ENCODE measurements around the gene FAM90A26. TPM values are rescaled to one million over a fixed set of nuclear protein-coding genes. Genes with fewer than 3 reads are reported as not detected.
A peak's percentile ranks its signal among the peaks of the same experiment; 100 is the strongest.
"Not testable (repeated sequence)": the region's sequence is repeated elsewhere in the genome, so short reads cannot be mapped to it uniquely, and the experiment has no call there.

FAM90A26 gene
- total RNA-seq, 4 donors from 2014 or later: not detected

DNA sequence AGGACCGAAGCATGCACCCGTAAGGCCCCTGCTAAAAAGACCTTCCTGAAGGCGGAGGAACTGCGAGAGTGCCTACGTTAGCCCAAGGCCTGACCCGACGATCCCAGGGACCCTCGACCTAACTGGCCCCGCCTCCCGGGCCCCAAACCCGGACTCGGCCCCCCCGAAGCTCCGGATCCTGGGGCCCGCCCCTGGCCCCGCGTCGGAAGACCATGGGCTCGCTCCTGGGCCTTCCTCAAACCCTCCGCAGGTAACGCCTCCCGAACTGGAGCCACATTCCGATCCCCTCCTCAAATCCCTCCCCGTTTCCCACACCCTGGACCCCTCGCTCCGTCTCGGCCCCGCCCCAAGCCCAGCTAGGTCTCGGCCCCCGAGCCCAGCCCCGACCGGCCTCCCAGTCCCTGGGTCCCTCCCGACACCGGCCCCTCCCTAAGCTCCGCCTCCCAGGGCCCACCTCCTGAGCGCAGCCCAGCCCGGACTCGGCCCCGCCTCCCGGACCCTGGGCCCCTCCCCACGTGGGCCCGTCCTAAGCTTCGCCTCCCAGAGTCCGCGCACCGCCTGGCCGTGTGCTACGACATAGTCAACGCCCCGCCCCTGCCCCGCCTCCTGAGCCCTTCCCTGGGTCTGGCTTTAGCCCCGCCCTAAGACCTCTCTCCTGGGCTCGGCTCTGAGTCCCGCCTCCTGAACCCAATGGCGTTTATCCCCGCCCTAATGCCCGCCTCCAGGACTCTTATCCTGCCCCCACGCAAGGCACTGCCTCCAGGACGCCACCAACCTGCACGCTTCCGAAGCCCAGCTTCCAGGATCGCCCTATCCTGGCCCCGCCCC, 17.8 kb upstream of the FAM90A26 start:
- 0 to 2% methylated on average over 1 to 42 of the region's 63 CpGs for WGBS, 2 donors (ENCODE audit: low coverage in 1 of 2)
- H3K9me3 ChIP-seq; H3K27me3 ChIP-seq; intact Hi-C loops (cut with DNase I; ENCODE audit: low total_unique reads); in situ Hi-C loops (cut with MboI; ENCODE audit: low pct_ligation_motif_present in 1 of 4, low pct_unique_long_range_greater_than_20kb in 1 of 4, low sequenced_read_pairs in 3 of 4); H3K36me3 ChIP-seq: not testable (repeated sequence)
- DNase-seq: peak; percentile 99
- H3K27ac ChIP-seq: peak overlapping the region; percentile 94 to 99 (median 96)
- H3K4me1 ChIP-seq: peaks cover 0 to 10% (median 3%) of the 10 kb centered on the region in 4 donors
- TF ChIP-seq POLR2AphosphoS5 (IDR thresholded peaks at IDR 0.05) (peak in 1 of 3 donors; percentile 52), POLR2A (IDR thresholded peaks at IDR 0.05) (peak; percentile 78)
- H3K4me3 ChIP-seq: peak overlapping the region; percentile 44 to 97 (median 82)

DNA sequence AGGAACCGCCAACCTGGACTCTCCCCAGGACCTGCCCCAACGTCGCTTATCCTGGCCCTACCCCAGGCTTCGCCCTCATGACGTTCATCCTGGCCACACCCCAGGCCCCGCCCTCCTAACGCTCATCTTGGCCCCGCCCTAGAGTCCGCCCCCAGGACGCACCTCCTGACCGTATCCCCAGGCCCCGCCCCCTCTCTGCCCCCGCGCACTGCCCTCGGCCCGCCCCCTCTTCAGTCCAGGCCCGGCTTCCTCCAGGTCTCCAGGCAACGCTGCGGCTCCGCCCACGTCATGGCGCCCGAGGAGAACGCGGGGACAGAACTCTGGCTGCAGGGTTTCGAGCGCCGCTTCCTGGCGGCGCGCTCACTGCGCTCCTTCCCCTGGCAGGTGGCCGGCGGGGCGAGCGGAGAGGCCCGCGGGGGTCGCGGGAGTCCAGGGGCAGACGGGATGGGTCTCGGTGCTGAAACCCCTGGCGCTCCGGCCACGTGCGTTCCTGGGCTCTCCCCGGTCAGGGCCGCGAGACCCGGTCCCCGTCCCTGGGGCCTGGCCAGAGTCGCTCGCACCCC, 17.1 kb upstream of the FAM90A26 start:
- H3K36me3 ChIP-seq; intact Hi-C loops (cut with DNase I; ENCODE audit: low total_unique reads); H3K27me3 ChIP-seq; H3K9me3 ChIP-seq; in situ Hi-C loops (cut with MboI; ENCODE audit: low pct_ligation_motif_present in 1 of 4, low pct_unique_long_range_greater_than_20kb in 1 of 4, low sequenced_read_pairs in 3 of 4): not testable (repeated sequence)
- H3K4me3 ChIP-seq: peak overlapping the region; percentile 69 to 91 (median 82)
- H3K4me1 ChIP-seq: peaks cover 0 to 10% (median 3%) of the 10 kb centered on the region in 4 donors
- H3K27ac ChIP-seq: peak overlapping the region; percentile 86 to 96 (median 92)
- DNase-seq: peak; percentile 99
- peak; percentile 42 for TF ChIP-seq EP300 (IDR thresholded peaks at IDR 0.05; ENCODE audit: low read depth)
- TF ChIP-seq POLR2AphosphoS5 (IDR thresholded peaks at IDR 0.05): peak; percentile 62 to 78 (median 64)
- peak; percentile 69 for TF ChIP-seq POLR2A (IDR thresholded peaks at IDR 0.05)
- 1% methylated on average over 15 of the region's 53 CpGs; no CpG with 5 or more reads in 1 of the 2 donors for WGBS, 2 donors (ENCODE audit: low coverage in 1 of 2)

DNA sequence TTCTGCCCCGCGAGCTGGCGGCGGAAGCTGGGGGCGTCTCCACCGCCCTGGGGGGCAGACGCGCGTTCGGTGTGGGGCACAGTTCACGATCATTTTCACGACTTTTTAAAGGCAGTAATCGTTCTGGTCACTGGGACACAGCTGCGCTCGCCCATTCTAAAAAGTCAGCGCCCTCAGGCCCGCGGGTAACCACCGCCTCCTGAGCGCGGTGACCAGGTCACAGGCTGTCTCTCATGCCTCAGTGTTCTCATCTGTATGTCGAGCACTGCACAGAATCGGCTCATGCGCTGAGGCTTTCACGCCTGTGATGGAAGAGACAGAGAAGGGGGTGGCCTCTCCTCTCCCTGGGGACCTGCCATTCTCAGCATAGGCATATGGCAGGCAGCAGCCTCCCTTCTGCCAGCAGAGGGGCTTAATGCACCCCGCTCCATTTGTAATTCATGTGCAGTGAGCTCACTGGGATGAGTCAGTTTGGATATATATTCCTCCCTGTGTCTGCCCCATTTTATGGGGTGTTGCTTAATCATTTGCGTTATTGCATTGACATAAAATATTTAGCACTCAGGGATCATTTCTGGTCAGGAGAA, 16.5 kb upstream of the FAM90A26 start:
- 3% methylated on average over 27 of the region's 27 CpGs; no CpG with 5 or more reads in 1 of the 2 donors for WGBS, 2 donors (ENCODE audit: low coverage in 1 of 2)
- DNase-seq; intact Hi-C loops (cut with DNase I; ENCODE audit: low total_unique reads): not testable (repeated sequence)

DNA sequence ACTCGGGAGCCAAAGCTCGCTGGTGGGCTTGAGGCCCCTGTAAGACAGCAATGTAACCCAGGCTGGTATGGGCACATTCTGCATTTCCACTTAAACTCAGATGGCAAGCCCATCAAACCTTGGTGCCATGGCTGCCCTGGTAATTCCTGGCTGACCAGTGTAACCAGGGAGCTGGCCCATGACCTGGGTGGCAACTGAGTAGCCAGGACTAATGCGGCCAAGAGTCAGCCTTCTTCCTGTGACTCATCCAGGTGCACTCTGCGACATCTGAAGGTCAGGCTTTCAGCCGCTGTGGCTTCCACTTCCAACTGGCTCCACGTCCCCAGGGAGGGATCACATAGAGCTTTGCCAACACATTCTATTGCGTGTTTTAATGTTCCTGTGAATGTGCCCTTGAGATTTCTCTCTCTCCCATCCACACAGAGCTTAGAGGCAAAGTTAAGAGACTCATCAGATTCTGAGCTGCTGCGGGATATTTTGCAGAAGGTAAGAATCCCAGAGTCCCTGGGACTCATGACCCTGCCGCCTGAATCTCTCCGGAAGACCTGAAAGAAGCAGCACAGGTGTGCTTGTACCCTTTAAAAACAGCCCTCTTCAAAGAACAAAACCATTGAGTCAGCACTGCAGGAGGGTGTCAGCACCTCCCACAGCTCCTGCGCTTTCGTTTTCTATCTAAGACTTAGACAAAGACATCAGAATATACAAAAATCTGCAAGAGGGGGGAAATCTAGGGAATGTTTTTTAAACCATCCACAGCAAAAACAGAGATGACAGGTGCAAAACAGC, 14.9 kb upstream of the FAM90A26 start:
- H3K9me3 ChIP-seq; DNase-seq; H3K27me3 ChIP-seq; in situ Hi-C loops (cut with MboI; ENCODE audit: low pct_ligation_motif_present in 1 of 4, low pct_unique_long_range_greater_than_20kb in 1 of 4, low sequenced_read_pairs in 3 of 4); H3K4me3 ChIP-seq; H3K27ac ChIP-seq; H3K36me3 ChIP-seq; intact Hi-C loops (cut with DNase I; ENCODE audit: low total_unique reads): not testable (repeated sequence)
- peaks cover 0 to 10% (median 3%) of the 10 kb centered on the region in 4 donors for H3K4me1 ChIP-seq
- 86% methylated on average over 12 of the region's 12 CpGs; no CpG with 5 or more reads in 1 of the 2 donors for WGBS, 2 donors (ENCODE audit: low coverage in 1 of 2)

More for the DNA sequence above, 16.5 kb upstream of the FAM90A26 start:
- peak overlapping the region; percentile 69 to 91 (median 82) for H3K4me3 ChIP-seq
- peak overlapping the region; percentile 86 to 96 (median 92) for H3K27ac ChIP-seq
- H3K27me3 ChIP-seq; H3K36me3 ChIP-seq; H3K9me3 ChIP-seq; in situ Hi-C loops (cut with MboI; ENCODE audit: low pct_ligation_motif_present in 1 of 4, low pct_unique_long_range_greater_than_20kb in 1 of 4, low sequenced_read_pairs in 3 of 4): not testable (repeated sequence)
- H3K4me1 ChIP-seq: peaks cover 0 to 10% (median 3%) of the 10 kb centered on the region in 4 donors

DNA sequence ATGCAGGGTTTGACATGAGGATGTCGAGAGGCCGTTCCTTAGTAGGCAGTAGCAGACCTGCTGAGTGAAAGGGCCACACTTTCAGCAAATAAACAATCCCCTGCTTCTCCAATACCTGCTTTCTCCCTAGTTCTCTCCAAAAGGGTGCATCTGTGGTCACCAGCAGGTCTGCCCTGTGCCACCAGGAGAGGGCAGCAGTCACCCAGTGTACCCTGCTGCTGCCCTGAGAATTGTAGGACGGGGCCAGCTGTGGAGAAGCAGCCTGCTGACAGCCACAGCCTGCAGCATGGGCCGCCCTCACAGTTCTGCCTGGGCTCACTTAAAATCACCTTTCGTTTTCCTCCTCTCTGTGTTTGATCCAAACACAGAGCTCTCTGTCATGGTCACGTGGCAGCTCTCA, 11.8 kb upstream of the FAM90A26 start:
- H3K36me3 ChIP-seq; H3K4me3 ChIP-seq; H3K27ac ChIP-seq; H3K27me3 ChIP-seq; intact Hi-C loops (cut with DNase I; ENCODE audit: low total_unique reads); in situ Hi-C loops (cut with MboI; ENCODE audit: low pct_ligation_motif_present in 1 of 4, low pct_unique_long_range_greater_than_20kb in 1 of 4, low sequenced_read_pairs in 3 of 4); H3K9me3 ChIP-seq; H3K4me1 ChIP-seq; DNase-seq: not testable (repeated sequence)
- WGBS, 2 donors (ENCODE audit: low coverage in 1 of 2): no CpG with 5 or more reads among the region's 6 CpGs
- TF ChIP-seq, protein P1, sequence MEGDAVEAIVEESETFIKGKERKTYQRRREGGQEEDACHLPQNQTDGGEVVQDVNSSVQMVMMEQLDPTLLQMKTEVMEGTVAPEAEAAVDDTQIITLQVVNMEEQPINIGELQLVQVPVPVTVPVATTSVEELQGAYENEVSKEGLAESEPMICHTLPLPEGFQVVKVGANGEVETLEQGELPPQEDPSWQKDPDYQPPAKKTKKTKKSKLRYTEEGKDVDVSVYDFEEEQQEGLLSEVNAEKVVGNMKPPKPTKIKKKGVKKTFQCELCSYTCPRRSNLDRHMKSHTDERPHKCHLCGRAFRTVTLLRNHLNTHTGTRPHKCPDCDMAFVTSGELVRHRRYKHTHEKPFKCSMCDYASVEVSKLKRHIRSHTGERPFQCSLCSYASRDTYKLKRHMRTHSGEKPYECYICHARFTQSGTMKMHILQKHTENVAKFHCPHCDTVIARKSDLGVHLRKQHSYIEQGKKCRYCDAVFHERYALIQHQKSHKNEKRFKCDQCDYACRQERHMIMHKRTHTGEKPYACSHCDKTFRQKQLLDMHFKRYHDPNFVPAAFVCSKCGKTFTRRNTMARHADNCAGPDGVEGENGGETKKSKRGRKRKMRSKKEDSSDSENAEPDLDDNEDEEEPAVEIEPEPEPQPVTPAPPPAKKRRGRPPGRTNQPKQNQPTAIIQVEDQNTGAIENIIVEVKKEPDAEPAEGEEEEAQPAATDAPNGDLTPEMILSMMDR (IDR thresholded peaks at IDR 0.05): peak in 1 of 5 experiments; percentile 17

DNA sequence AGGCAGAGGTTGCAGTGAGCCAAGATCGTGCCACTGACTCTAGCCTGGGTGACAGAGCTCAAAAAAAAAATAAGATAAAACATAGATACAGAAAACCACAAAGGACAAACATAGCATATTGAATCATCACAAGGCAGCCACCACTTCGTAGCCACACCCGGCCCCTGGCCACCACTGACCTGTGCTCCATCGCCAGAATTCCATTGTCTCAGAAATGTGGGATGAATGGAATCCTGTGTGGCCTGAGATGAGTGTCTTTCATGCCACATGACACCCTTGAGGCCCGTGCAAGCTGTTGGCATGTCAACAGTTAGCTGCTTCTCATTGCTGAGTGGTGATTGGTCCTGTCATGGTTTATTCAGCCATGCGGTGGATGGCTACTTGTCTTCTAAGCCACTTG, 10.2 kb upstream of the FAM90A26 start:
- no CpG with 5 or more reads among the region's 6 CpGs for WGBS, 2 donors (ENCODE audit: low coverage in 1 of 2)
- in situ Hi-C loops (cut with MboI; ENCODE audit: low pct_ligation_motif_present in 1 of 4, low pct_unique_long_range_greater_than_20kb in 1 of 4, low sequenced_read_pairs in 3 of 4); H3K4me1 ChIP-seq; intact Hi-C loops (cut with DNase I; ENCODE audit: low total_unique reads); H3K9me3 ChIP-seq; DNase-seq; H3K27ac ChIP-seq; H3K4me3 ChIP-seq; H3K36me3 ChIP-seq; H3K27me3 ChIP-seq: not testable (repeated sequence)

DNA sequence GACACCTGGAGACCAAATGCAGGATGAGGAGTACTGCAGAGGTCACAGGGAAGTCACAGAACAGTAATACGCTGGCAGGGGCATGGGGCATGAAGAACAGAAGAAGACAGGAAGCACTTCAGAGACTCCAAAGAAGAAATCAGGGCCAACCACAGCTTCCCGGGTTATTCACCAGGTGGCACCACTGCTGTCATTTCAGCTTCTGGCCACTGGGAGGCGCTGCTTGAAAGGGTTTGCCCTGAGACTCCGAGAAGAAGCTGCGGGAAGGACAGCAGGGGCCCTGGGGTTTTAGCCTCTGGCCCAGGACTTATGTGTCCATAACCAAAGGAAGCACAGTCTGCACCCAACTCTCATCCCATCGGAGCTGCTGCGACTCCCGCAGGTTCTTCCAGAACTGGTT, 4.2 kb upstream of the FAM90A26 start:
- H3K36me3 ChIP-seq; H3K4me3 ChIP-seq; in situ Hi-C loops (cut with MboI; ENCODE audit: low pct_ligation_motif_present in 1 of 4, low pct_unique_long_range_greater_than_20kb in 1 of 4, low sequenced_read_pairs in 3 of 4); H3K4me1 ChIP-seq; H3K9me3 ChIP-seq; DNase-seq; H3K27ac ChIP-seq; H3K27me3 ChIP-seq; intact Hi-C loops (cut with DNase I; ENCODE audit: low total_unique reads): not testable (repeated sequence)
- WGBS, 2 donors (ENCODE audit: low coverage in 1 of 2): no CpG with 5 or more reads among the region's 8 CpGs

DNA sequence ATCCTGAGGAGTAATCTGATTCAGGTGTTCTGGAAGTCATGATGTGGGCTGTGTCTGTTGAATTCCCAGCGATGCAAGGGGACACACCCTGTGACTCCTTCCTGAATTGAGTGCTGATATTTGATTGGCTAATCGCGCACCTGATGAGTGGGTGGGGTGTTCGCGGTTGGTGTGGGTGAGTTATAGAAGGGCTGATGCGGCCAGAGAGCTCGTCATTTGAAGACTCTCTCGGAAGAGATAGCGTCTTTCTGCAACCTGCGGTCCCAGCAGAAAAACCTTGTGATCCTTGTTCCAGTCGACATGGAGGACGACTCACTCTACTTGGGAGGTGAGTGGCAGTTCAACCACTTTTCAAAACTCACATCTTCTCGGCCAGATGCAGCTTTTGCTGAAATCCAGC, 40.1 kb downstream of the FAM90A26 start, which contains the start of gene USP17L10:
TSS of gene USP17L10 (plus strand) at position 301 of the 400 bp plus-strand sequence. CDS start at position 301, 0 bp downstream.
- WGBS, 2 donors (ENCODE audit: low coverage in 1 of 2): 92% methylated on average over 4 of the region's 13 CpGs; no CpG with 5 or more reads in 1 of the 2 donors
- H3K4me3 ChIP-seq; DNase-seq; H3K27ac ChIP-seq; in situ Hi-C loops (cut with MboI; ENCODE audit: low pct_ligation_motif_present in 1 of 4, low pct_unique_long_range_greater_than_20kb in 1 of 4, low sequenced_read_pairs in 3 of 4); intact Hi-C loops (cut with DNase I; ENCODE audit: low total_unique reads); H3K36me3 ChIP-seq; H3K4me1 ChIP-seq; H3K27me3 ChIP-seq; H3K9me3 ChIP-seq: not testable (repeated sequence)

Measured in transverse colon (tissue), 4 donors.